Thyroid gland (tissue), 4 donors: ENCODE data around the gene DRAXIN. TPM values are rescaled to one million over a fixed set of nuclear protein-coding genes. Genes with fewer than 3 reads are reported as not detected.

ENCODE experiments used
- DNase-seq, 2 donors: peaks; one replicate each; pipeline ENCODE4 v3.0.0-alpha.2; 2019
- H3K27ac ChIP-seq, 3 donors: fragments of 200-600 bp; sonication (generic); 1 replicate in 2 of 3; 2 replicates in 1 of 3; pipeline ENCODE4 v1.5.1; 2016 to 2019; ENCODE audit warnings: mild to moderate bottlenecking in 1 of 3, moderate library complexity in 1 of 3
- H3K27me3 ChIP-seq: fragments of 200-600 bp; sonication (generic); one replicate; pipeline ENCODE4 v1.5.1; 2019
- H3K36me3 ChIP-seq, 2 donors: fragments of 200-600 bp; sonication (generic); one replicate each; pipeline ENCODE4 v1.5.1; 2016 to 2019
- H3K4me1 ChIP-seq, 2 donors: fragments of 200-600 bp; sonication (generic); one replicate each; pipeline ENCODE4 v1.5.1; 2017 to 2019
- H3K4me3 ChIP-seq, 3 donors: fragments of 200-600 bp; sonication (generic); replicated peaks in 1 of 3; 1 replicate in 2 of 3; 2 replicates in 1 of 3; pipeline ENCODE4 v1.5.1; 2016; ENCODE audit warnings: mild to moderate bottlenecking in 1 of 3
- H3K9me3 ChIP-seq: fragments of 200-600 bp; sonication (generic); one replicate; pipeline ENCODE4 v1.5.1; 2017
- POLR2A ChIP-seq, 2 donors: fragments of 450-650 bp; IDR thresholded peaks; one replicate each; pipeline ENCODE4 v1.6.1; 2017; ENCODE audit warnings: antibody characterized with exemption in 2 of 2, mild to moderate bottlenecking in 2 of 2, moderate library complexity in 1 of 2
- WGBS, 2 donors: methylation state at CpG; one replicate each; pipeline ENCODE4 v1.1.5; 2017; 5-methylcytosine and 5-hydroxymethylcytosine counted together
- intact Hi-C: fragments of 100-400 bp; cut with DNase I; formaldehyde crosslinking; loops from one replicate; pipeline ENCODE4 v1.15.1; 2023
- total RNA-seq, 4 donors: library from RNA; depleted of rRNA; stranded (reverse); fragments of >200 nt; gene quantifications; one replicate each; pipeline ENCODE4 v1.2.3, GENCODE V29; 2016
- TF ChIP-seq, protein P1 (sequence below), 6 experiments: fragments of 200-600 bp in 3 of 6; fragments of 450-650 bp in 3 of 6; sonication (generic) in 3 of 6; IDR thresholded peaks; one replicate each; pipeline ENCODE4 v1.5.1; 2016 to 2019; ENCODE audit warnings: antibody characterized with exemption in 6 of 6, mild to moderate bottlenecking in 2 of 6, inconsistent platforms in 1 of 6, moderate library complexity in 1 of 6

DRAXIN gene
- total RNA-seq, 4 donors from 2014 or later, result not detected

DNA sequence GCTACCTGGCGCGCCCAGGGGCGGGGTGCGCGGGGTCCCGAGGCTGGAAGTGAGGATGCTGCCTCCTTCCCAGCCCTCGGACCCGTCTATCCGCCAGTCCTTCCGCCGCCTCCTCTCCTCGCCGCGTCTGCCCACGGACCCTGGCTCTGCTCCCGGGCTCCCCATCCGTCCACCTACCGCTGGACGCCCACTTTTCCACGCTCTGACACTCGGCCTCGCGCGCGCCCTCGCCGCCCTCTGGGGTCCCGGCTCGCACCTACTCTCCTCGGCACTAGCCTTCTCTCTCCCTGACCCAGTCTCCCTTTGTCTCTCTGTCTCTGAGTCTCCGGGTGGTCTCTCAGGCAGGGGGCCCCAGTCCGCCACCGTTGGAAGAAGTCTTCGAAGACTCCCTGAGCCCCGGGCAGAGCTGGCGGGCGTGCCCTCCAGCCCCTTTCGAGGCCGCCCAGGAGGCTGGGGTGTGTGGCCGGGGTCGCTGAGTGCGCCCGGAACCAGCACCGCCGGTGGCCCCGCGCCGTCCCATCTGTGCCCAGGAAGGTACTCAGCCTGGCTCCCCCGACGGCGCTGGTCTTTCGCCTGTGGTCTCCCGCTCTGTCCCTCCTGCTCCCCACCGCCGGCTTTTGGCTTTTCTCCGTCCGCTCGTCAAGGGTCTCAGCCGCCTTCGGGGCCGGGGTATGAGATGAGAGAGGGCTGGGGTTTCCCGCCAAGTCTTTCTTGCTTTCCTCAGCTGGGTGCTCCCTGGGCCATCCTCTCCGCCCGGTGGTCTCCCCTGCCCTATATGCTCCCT, 610 bp downstream of the DRAXIN start:
- 5 to 9% methylated on average over 34 to 39 of the region's 64 CpGs for WGBS, 2 donors
- Histone ChIP-seq H3K9me3 (no peaks in the 10 kb centered on the region), H3K27ac (no peak overlapping the region), H3K4me1 (peaks cover 0 to 22% of the 10 kb centered on the region in 2 donors), H3K36me3 (no peaks in the 10 kb centered on the region), H3K4me3 (peak overlapping the region in 1 of 3 donors; percentile 17), H3K27me3 (peaks cover 16% of the 10 kb centered on the region)
- TF ChIP-seq POLR2A (IDR thresholded peaks at IDR 0.05), result no peak
- TF ChIP-seq, protein P1, sequence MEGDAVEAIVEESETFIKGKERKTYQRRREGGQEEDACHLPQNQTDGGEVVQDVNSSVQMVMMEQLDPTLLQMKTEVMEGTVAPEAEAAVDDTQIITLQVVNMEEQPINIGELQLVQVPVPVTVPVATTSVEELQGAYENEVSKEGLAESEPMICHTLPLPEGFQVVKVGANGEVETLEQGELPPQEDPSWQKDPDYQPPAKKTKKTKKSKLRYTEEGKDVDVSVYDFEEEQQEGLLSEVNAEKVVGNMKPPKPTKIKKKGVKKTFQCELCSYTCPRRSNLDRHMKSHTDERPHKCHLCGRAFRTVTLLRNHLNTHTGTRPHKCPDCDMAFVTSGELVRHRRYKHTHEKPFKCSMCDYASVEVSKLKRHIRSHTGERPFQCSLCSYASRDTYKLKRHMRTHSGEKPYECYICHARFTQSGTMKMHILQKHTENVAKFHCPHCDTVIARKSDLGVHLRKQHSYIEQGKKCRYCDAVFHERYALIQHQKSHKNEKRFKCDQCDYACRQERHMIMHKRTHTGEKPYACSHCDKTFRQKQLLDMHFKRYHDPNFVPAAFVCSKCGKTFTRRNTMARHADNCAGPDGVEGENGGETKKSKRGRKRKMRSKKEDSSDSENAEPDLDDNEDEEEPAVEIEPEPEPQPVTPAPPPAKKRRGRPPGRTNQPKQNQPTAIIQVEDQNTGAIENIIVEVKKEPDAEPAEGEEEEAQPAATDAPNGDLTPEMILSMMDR (IDR thresholded peaks at IDR 0.05), result no peak
- no peak for DNase-seq
- intact Hi-C loops, result no loop called here

DNA sequence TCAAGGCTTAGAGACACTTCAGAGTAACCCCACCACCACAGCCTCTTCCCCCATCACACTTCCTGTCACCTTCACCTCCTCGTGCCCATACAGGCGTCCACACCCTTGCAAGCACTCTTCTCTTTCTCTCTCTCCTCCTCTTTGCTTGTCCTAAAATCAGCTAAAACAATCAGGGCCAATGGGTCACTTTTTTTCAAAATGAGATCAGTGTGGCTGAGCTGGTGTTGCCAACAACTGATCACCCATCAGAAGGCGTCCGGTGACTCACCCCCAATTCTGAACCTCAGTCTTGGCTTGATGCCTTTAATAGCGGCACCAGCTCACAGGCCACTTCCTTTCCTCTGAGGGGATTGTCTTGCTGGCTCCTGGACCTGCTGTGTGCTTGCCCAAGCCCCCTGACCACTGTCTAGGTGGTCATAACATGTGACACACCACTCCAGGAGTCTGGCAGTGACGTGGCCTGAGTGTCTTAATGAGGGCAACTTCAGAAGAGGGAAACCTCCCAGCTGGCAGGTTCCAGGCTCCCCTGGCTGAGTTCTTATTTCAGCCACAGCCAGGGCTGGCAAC, 1.6 kb downstream of the DRAXIN start:
- TF ChIP-seq, protein P1 (IDR thresholded peaks at IDR 0.05), result no peak
- no peak for TF ChIP-seq POLR2A (IDR thresholded peaks at IDR 0.05)
- peaks cover 16% of the 10 kb centered on the region for H3K27me3 ChIP-seq
- intact Hi-C loops, result no loop called here

DNA sequence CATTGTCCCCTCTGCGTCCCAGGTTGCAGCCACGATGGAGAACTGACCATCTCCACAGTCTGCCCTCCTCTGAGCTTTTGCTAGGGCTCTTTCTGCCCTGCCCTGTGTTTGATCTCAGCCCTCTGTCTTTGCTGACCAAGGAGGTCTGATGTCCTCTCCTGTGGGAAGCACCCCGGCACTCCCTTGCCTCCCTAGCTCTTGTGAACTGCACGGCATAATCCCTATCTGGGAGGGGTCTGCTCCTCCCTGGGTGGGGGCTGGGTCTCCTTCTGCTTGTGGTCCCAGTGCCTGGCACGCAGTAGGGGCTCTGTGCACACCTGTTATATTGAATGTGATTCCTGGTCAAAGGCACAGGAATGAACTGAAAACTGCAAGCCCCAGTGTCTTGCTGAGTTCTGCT, 2.4 kb downstream of the DRAXIN start:
- DNase-seq, result no peak
- 68 to 70% methylated on average over 5 of the region's 5 CpGs for WGBS, 2 donors

More for the DNA sequence above, 1.6 kb downstream of the DRAXIN start:
- WGBS, 2 donors, result 29 to 36% methylated on average over 6 of the region's 6 CpGs
- Histone ChIP-seq H3K4me3 (no peak overlapping the region), H3K27ac (no peak overlapping the region), H3K36me3 (no peaks in the 10 kb centered on the region), H3K9me3 (no peaks in the 10 kb centered on the region), H3K4me1 (peaks cover 0 to 22% of the 10 kb centered on the region in 2 donors)
- no peak for DNase-seq

DNA sequence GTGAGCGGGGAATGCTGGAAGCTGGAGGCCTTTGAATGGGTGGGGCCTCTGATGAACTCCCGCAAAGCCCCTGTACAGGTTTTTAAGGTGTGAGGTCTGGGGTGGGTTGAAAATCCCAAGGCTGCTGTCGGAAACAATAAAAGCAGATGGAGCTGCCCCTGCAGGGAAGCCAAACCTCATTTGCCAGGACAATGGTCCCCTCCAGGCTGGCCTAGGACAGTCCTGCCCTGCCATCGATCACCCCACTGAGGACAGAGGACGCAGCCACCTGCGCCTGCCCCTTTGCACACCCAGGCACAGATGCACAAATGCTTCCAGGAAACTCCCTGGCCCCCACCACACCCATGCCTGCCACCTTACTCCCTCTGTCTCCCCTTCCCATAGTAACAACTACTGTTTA, 4.4 kb downstream of the DRAXIN start:
- Histone ChIP-seq H3K27ac (no peak overlapping the region), H3K36me3 (no peaks in the 10 kb centered on the region), H3K27me3 (peaks cover 2% of the 10 kb centered on the region), H3K9me3 (no peaks in the 10 kb centered on the region), H3K4me3 (no peak overlapping the region), H3K4me1 (peaks cover 0 to 13% of the 10 kb centered on the region in 2 donors)
- no peak for DNase-seq
- WGBS, 2 donors, result 77 to 82% methylated on average over 6 of the region's 6 CpGs
- TF ChIP-seq POLR2A (IDR thresholded peaks at IDR 0.05), result no peak
- TF ChIP-seq, protein P1 (IDR thresholded peaks at IDR 0.05), result no peak
- intact Hi-C loops, result no loop called here

More for the DNA sequence above, 2.4 kb downstream of the DRAXIN start:
- TF ChIP-seq, protein P1 (IDR thresholded peaks at IDR 0.05), result no peak
- TF ChIP-seq POLR2A (IDR thresholded peaks at IDR 0.05), result no peak
- Histone ChIP-seq H3K27ac (no peak overlapping the region), H3K9me3 (no peaks in the 10 kb centered on the region), H3K27me3 (peaks cover 16% of the 10 kb centered on the region), H3K36me3 (no peaks in the 10 kb centered on the region), H3K4me1 (peaks cover 0 to 22% of the 10 kb centered on the region in 2 donors), H3K4me3 (no peak overlapping the region)
- intact Hi-C loops, result no loop called here
